IMR-90 (cell line): ENCODE data around the gene KMT2B. TPM values are rescaled to one million over a fixed set of nuclear protein-coding genes. Genes with fewer than 3 reads are reported as not detected.

ENCODE experiments used
- ATAC-seq: fragments of 200-7000 bp; cut with Tn5 transposase; 2 replicates; pipeline ENCODE4 v1.9.1; 2020; ENCODE audit warnings: low read depth, mild to moderate bottlenecking, moderate library complexity
- BruUV-seq: library from RNA; stranded (reverse); fragments of 400-500 nt; replicated peaks from 2 replicates; lab custom pipeline; 2021; lab: Mats Ljungman, UMichigan
- CTCF ChIA-PET: fragments of 300-600 bp; formaldehyde crosslinking; extraction: SDS; loops from one replicate; lab custom pipeline; 2021; ENCODE audit warnings: antibody characterized with exemption; lab: Yijun Ruan, JAX
- POLR2A ChIA-PET: fragments of 300-600 bp; sonication (Branson Sonifier 250); formaldehyde crosslinking; loops from one replicate; lab custom pipeline; 2022; ENCODE audit warnings: antibody characterized with exemption; ENCODE audit not compliant: unreplicated experiment; lab: Charles Lee
- DNase-seq: peaks from one replicate; pipeline ENCODE4 v3.0.0; 2013
- H2AFZ ChIP-seq: replicated peaks from 2 replicates; pipeline ENCODE3; 2013; ENCODE audit warnings: low read length, mild to moderate bottlenecking; ENCODE audit not compliant: poor library complexity
- H2AK5ac ChIP-seq: 2 replicates; pipeline ENCODE4 v1.6.1; 2013; ENCODE audit warnings: low read depth, low read length, inconsistent platforms
- H2AK9ac ChIP-seq: replicated peaks from 2 replicates; pipeline ENCODE3; 2013; ENCODE audit warnings: mild to moderate bottlenecking, low read depth, low read length, moderate library complexity; ENCODE audit not compliant: poor library complexity
- H2BK120ac ChIP-seq: 2 replicates; pipeline ENCODE4 v1.6.1; 2013; ENCODE audit warnings: low read depth, low read length, inconsistent platforms
- H2BK15ac ChIP-seq: 3 replicates; pipeline ENCODE4 v1.6.1; 2013; ENCODE audit warnings: low read depth, low read length, inconsistent platforms
- H2BK20ac ChIP-seq: 2 replicates; pipeline ENCODE4 v1.6.1; 2013; ENCODE audit warnings: low read depth, mild to moderate bottlenecking, inconsistent platforms, low read length, moderate library complexity
- H2BK5ac ChIP-seq: 2 replicates; pipeline ENCODE4 v1.6.1; 2013; ENCODE audit warnings: mild to moderate bottlenecking, low read depth, low read length, inconsistent platforms; ENCODE audit not compliant: poor library complexity, severe bottlenecking
- H3K14ac ChIP-seq: replicated peaks from 2 replicates; pipeline ENCODE4 v1.6.1; 2013; ENCODE audit warnings: low read depth, low read length, inconsistent platforms
- H3K18ac ChIP-seq: 2 replicates; pipeline ENCODE4 v1.6.1; 2013; ENCODE audit warnings: low read depth, low read length, control low read depth
- H3K23ac ChIP-seq: 2 replicates; pipeline ENCODE4 v1.6.1; 2013; ENCODE audit warnings: low read depth, low read length, inconsistent platforms
- H3K27ac ChIP-seq: 2 replicates; pipeline ENCODE4 v1.5.1; 2013; ENCODE audit warnings: mild to moderate bottlenecking, control low read depth, low read length; ENCODE audit not compliant: insufficient read depth
- H3K27me3 ChIP-seq: 2 replicates; pipeline ENCODE4 v1.6.1; 2013; ENCODE audit warnings: low read length; ENCODE audit not compliant: control insufficient read depth, insufficient read depth
- H3K36me3 ChIP-seq: 2 replicates; pipeline ENCODE4 v1.6.1; 2013; ENCODE audit warnings: low read length, mixed read lengths; ENCODE audit not compliant: control insufficient read depth, insufficient read depth
- H3K4ac ChIP-seq: 2 replicates; pipeline ENCODE4 v1.6.1; 2013; ENCODE audit warnings: low read depth, low read length, inconsistent platforms
- H3K4me1 ChIP-seq: 2 replicates; pipeline ENCODE4 v1.6.1; 2013; ENCODE audit warnings: low read length, mixed read lengths; ENCODE audit not compliant: control insufficient read depth, insufficient read depth
- H3K4me2 ChIP-seq: 2 replicates; pipeline ENCODE4 v1.6.1; 2013; ENCODE audit warnings: low read depth, mild to moderate bottlenecking, control low read depth, low read length, moderate library complexity
- H3K4me3 ChIP-seq: 2 replicates; pipeline ENCODE4 v1.5.1; 2013; ENCODE audit warnings: low read depth, mild to moderate bottlenecking, control low read depth, low read length, moderate library complexity; ENCODE audit not compliant: insufficient read depth
- H3K56ac ChIP-seq: 2 replicates; pipeline ENCODE4 v1.6.1; 2013; ENCODE audit warnings: low read length, inconsistent platforms; ENCODE audit not compliant: insufficient read depth; ENCODE audit errors: extremely low read depth
- H3K79me1 ChIP-seq, 2 experiments: 2 replicates each; pipeline ENCODE4 v1.6.1; 2013; ENCODE audit warnings: low read length in 2 of 2, inconsistent platforms in 1 of 2, low read depth in 1 of 2
- H3K9ac ChIP-seq: 2 replicates; pipeline ENCODE4 v1.6.1; 2013; ENCODE audit warnings: low read depth, low read length, control low read depth
- H3K9me1 ChIP-seq: 2 replicates; pipeline ENCODE4 v1.6.1; 2013; ENCODE audit warnings: low read length, inconsistent platforms; ENCODE audit not compliant: insufficient read depth
- H3K9me3 ChIP-seq: 2 replicates; pipeline ENCODE4 v1.6.1; 2013; ENCODE audit warnings: low read length; ENCODE audit not compliant: control insufficient read depth, insufficient read depth
- H4K20me1 ChIP-seq: 2 replicates; pipeline ENCODE4 v1.6.1; 2013; ENCODE audit warnings: low read length, inconsistent platforms; ENCODE audit not compliant: insufficient read depth
- H4K5ac ChIP-seq: 2 replicates; pipeline ENCODE4 v1.6.1; 2013; ENCODE audit warnings: mild to moderate bottlenecking, low read depth, low read length, control low read depth
- H4K8ac ChIP-seq, 2 experiments: 2 replicates each; pipeline ENCODE4 v1.6.1; 2013; ENCODE audit warnings: low read depth in 2 of 2, low read length in 2 of 2, control low read depth in 1 of 2, inconsistent platforms in 1 of 2
- H4K91ac ChIP-seq: 2 replicates; pipeline ENCODE4 v1.6.1; 2013; ENCODE audit warnings: low read depth, low read length, inconsistent platforms; ENCODE audit not compliant: insufficient read depth
- CEBPB ChIP-seq: IDR thresholded peaks from 2 replicates; pipeline ENCODE4 v1.6.1; 2012; ENCODE audit warnings: low read depth, low read length, improper control_type of control experiment
- RAD21 ChIP-seq: IDR thresholded peaks from 2 replicates; pipeline ENCODE4 v1.6.1; 2012; ENCODE audit warnings: low read length, improper control_type of control experiment
- RCOR1 ChIP-seq: IDR thresholded peaks from 2 replicates; pipeline ENCODE4 v1.6.1; 2012; ENCODE audit warnings: mild to moderate bottlenecking, low read length, improper control_type of control experiment; ENCODE audit not compliant: insufficient replicate concordance
- whole genome bisulfite sequencing, 2 experiments: methylation state at CpG; one replicate each; pipeline versions ENCODE4 v1.1.5 to v1.1.7; 2013; ENCODE audit warnings: missing lambda C conversion rate in 2 of 2; ENCODE audit not compliant: insufficient read length in 1 of 2; ENCODE audit errors: extremely low coverage in 2 of 2; 5-methylcytosine and 5-hydroxymethylcytosine counted together
- dilution Hi-C: fragments of 300-500 bp; cut with HindIII; formaldehyde crosslinking; loops from one replicate; pipeline ENCODE4 v1.14.3; 2018; ENCODE audit warnings: low sequenced_read_pairs; ENCODE audit not compliant: unreplicated experiment
- in situ Hi-C: fragments of 300-500 bp; cut with MboI; formaldehyde crosslinking; loops from 3 replicates; pipeline ENCODE4 v1.14.3; 2019; ENCODE audit warnings: low sequenced_read_pairs, inconsistent platforms, mixed read lengths
- intact Hi-C: fragments of 100-400 bp; cut with micrococcal nuclease; formaldehyde crosslinking; loops from 2 replicates; pipeline ENCODE4 v1.10.0; 2022
- polyA plus RNA-seq, 3 experiments: library from polyadenylated mRNA; depleted of rRNA; stranded (reverse); fragments of >200 nt; gene quantifications; 2 replicates each; pipeline ENCODE4 v1.2.3, GENCODE V29; 2012; ENCODE audit warnings: low replicate concordance in 1 of 3
- total RNA-seq: library from RNA; depleted of rRNA; stranded (reverse); fragments of >200 nt; gene quantifications from 2 replicates; pipeline ENCODE4 v1.2.3, GENCODE V29; 2012

KMT2B gene
- total and polyA plus RNA-seq, 2 of the 4 experiments (the other 2 are of a cell fraction), result 3.0 to 30.7 TPM

- Histone ChIP-seq H4K8ac (no peak overlapping the region), H3K36me3 (peaks cover 87% of the 10 kb centered on the region), H3K9me1 (no peaks in the 10 kb centered on the region), H3K9me3 (no peaks in the 10 kb centered on the region), H3K27ac (no peak overlapping the region), H4K20me1 (peaks cover 9% of the 10 kb centered on the region), H2BK15ac (no peak overlapping the region), H3K18ac (no peak overlapping the region), H3K14ac (no peak overlapping the region), H3K4me1 (no peaks in the 10 kb centered on the region), H2BK20ac (no peak overlapping the region), H2AK9ac (no peak overlapping the region), H3K56ac (no peak overlapping the region), H2BK5ac (no peak overlapping the region), H3K79me1 (peaks cover 0 to 20% of the 10 kb centered on the region in 2 experiments; a peak in 3 of 4 replicates), H2AFZ (no peak overlapping the region), H3K4ac (no peak overlapping the region), H3K4me2 (no peak overlapping the region), H3K9ac (no peak overlapping the region), H3K27me3 (no peaks in the 10 kb centered on the region), H2AK5ac (no peak overlapping the region), H3K23ac (no peak overlapping the region), H3K4me3 (no peak overlapping the region), H4K91ac (no peak overlapping the region), H4K5ac (no peak overlapping the region), H2BK120ac (no peak overlapping the region)
- intact Hi-C loops, result no loop called here
- no TSS peak for BruUV-seq
- TF ChIP-seq CEBPB (no peak), RCOR1 (no peak), RAD21 (no peak)
- WGBS, 2 experiments, result 97% methylated on average over 6 of the region's 8 CpGs; no CpG with 5 or more reads in 1 of the 2 experiments
- ChIA-PET CTCF (interaction anchor here (0.6 kb wide), 2 partner anchors 85 to 153 kb away, joined by 3 read pairs; no protein-coding TSS in a partner anchor), POLR2A (no interaction called here)
- DNase-seq, result no peak
- in situ Hi-C loops, result no loop called here
- dilution Hi-C loops, result no loop called here
- no peak for ATAC-seq
Observed at GRCh38 chr19:35734273-35734672, 16.5 kb downstream of the KMT2B start.
